Measurements from ENCODE around the gene FCRL5.

GRCh38 chr1:157577420-157577819 is 25.1 kb upstream of the FCRL5 start:
- TF ChIP-seq DMBX1 (CRISPR knock-in tag; IDR thresholded peaks at IDR 0.05; ENCODE audit: borderline replicate concordance) = no peak
- TF ChIP-seq, protein P1, sequence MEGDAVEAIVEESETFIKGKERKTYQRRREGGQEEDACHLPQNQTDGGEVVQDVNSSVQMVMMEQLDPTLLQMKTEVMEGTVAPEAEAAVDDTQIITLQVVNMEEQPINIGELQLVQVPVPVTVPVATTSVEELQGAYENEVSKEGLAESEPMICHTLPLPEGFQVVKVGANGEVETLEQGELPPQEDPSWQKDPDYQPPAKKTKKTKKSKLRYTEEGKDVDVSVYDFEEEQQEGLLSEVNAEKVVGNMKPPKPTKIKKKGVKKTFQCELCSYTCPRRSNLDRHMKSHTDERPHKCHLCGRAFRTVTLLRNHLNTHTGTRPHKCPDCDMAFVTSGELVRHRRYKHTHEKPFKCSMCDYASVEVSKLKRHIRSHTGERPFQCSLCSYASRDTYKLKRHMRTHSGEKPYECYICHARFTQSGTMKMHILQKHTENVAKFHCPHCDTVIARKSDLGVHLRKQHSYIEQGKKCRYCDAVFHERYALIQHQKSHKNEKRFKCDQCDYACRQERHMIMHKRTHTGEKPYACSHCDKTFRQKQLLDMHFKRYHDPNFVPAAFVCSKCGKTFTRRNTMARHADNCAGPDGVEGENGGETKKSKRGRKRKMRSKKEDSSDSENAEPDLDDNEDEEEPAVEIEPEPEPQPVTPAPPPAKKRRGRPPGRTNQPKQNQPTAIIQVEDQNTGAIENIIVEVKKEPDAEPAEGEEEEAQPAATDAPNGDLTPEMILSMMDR (IDR thresholded peaks at IDR 0.05 in 2 of 3, conservative IDR thresholded peaks at IDR 0.05 in 1 of 3; ENCODE audit: insufficient read depth in 2 of 3, low read depth in 1 of 3, low read length in 3 of 3) = no peak
- TF ChIP-seq, protein P2, sequence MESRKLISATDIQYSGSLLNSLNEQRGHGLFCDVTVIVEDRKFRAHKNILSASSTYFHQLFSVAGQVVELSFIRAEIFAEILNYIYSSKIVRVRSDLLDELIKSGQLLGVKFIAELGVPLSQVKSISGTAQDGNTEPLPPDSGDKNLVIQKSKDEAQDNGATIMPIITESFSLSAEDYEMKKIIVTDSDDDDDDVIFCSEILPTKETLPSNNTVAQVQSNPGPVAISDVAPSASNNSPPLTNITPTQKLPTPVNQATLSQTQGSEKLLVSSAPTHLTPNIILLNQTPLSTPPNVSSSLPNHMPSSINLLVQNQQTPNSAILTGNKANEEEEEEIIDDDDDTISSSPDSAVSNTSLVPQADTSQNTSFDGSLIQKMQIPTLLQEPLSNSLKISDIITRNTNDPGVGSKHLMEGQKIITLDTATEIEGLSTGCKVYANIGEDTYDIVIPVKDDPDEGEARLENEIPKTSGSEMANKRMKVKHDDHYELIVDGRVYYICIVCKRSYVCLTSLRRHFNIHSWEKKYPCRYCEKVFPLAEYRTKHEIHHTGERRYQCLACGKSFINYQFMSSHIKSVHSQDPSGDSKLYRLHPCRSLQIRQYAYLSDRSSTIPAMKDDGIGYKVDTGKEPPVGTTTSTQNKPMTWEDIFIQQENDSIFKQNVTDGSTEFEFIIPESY (CRISPR knock-in tag; IDR thresholded peaks at IDR 0.05) = no peak
- no peak for TF ChIP-seq EP300 (IDR thresholded peaks at IDR 0.05; ENCODE audit: low read length)
- TF ChIP-seq ZEB2 (IDR thresholded peaks at IDR 0.05) = no peak
- no peak for TF ChIP-seq PCBP1 (IDR thresholded peaks at IDR 0.05; ENCODE audit: low read depth, low read length, poor library complexity, severe bottlenecking)
- TF ChIP-seq, protein P3, sequence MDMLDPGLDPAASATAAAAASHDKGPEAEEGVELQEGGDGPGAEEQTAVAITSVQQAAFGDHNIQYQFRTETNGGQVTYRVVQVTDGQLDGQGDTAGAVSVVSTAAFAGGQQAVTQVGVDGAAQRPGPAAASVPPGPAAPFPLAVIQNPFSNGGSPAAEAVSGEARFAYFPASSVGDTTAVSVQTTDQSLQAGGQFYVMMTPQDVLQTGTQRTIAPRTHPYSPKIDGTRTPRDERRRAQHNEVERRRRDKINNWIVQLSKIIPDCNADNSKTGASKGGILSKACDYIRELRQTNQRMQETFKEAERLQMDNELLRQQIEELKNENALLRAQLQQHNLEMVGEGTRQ (CRISPR knock-in tag; IDR thresholded peaks at IDR 0.05) = no peak
- no peak for TF ChIP-seq MAZ (CRISPR knock-in tag; conservative IDR thresholded peaks at IDR 0.05 in 1 of 2, IDR thresholded peaks at IDR 0.05 in 1 of 2)
- TF ChIP-seq, protein P4, sequence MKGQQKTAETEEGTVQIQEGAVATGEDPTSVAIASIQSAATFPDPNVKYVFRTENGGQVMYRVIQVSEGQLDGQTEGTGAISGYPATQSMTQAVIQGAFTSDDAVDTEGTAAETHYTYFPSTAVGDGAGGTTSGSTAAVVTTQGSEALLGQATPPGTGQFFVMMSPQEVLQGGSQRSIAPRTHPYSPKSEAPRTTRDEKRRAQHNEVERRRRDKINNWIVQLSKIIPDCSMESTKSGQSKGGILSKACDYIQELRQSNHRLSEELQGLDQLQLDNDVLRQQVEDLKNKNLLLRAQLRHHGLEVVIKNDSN (CRISPR knock-in tag; IDR thresholded peaks at IDR 0.05) = no peak
- TF ChIP-seq FOXJ2 (tag; IDR thresholded peaks at IDR 0.05) = no peak
- TF ChIP-seq ZKSCAN8 (CRISPR knock-in tag; IDR thresholded peaks at IDR 0.05) = no peak

All from K562 (cell line).